Astrocyte of the hippocampus (primary cell): ENCODE measurements around the gene DUSP7.
"Not testable (repeated sequence)": the region's sequence is repeated elsewhere in the genome, so short reads cannot be mapped to it uniquely, and the experiment has no call there.

Source experiments
- DNase-seq: peaks from one replicate; pipeline ENCODE4 v3.0.0; 2011; ENCODE audit warnings: low read depth, low spot score

The DUSP7 gene

GRCh38 chr3:52049503-52049902 lies 6.9 kb downstream of the DUSP7 start:
- DNase-seq: no peak

DNA sequence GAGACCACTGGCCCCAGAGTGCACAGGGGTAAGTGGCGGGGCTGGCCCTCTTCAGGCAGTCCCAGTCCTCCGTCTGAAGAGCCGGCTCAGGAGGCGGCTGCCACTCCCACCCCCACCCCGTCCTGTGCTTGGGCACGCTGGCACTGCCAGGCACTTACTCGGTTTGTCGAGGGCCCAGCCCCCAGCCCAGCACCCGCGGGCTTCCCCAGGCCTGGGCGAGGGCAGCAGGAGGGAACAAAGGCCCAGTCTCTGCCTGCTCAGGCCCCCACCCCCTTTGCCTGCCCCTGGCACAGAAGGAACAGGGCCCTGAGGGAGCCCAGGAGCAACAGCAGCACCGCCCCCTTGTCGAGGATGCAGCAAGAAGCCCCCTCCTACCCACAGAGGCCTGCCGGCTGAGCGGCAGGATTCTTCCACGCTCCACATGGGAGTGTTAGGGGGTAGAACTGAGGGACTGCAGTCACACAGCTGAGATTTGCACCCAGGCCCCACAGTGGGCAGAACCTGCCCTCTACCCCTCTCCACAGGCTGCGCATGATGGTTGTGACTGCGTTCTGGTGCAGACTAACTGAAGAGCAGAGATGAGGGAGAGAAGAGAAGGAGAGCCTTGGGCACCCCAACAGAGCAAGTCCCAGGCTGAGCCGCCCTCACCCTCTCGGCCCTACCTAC lies 8.9 kb downstream of the DUSP7 start:
- peak; percentile 65 for DNase-seq

DNA sequence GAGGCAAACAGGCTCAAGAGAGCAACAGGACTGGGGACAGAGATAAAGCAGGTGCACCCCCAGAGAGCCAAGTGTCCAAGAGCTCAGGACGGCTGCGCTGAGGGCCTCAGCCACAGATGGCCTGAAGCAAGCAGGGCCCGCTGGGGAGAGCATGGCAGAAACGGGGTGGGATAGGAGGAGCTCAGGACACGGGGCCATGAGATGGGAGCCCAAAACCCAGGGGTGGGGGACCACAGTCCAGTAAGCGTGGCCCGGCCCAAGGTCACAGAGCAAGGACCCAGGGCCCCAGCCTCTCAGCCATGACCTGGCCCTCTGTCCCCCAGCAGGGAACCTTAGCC lies 9.5 kb downstream of the DUSP7 start:
- no peak for DNase-seq

DNA sequence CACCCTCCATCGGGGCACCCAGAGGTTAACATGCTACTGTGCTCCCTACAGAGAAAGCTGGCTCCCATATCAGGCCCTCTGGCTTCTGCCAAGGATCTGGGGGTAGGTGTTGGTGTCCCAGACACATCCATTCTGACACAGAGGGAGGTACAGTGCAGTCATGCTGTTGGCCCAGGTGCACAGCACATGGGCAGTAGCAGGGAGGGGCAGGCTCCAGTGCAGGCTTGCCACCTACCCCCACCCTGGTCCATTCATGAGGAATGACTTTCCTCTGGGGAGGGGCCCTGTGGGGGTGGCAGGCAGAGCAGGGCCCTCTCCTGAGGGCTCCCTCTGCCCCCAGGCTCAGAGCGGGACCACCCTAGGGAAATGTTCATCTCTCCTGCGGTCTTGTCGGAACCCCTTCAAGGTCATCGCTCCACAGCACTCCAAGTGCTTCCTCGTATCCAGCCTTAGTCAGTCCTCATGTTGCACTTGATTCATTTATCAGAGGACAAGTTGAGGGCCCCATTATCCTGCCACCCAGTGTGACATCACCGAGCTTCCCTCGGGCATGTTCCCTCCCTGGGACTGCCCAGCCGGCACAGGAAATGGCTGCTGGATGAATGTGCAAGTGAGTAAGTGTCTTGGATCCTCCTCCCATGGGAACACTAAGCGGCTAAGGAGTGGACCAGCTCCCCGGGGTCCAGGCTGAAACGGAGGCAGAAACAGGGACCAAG lies 10.0 kb downstream of the DUSP7 start:
- peak; percentile 93 for DNase-seq

DNA sequence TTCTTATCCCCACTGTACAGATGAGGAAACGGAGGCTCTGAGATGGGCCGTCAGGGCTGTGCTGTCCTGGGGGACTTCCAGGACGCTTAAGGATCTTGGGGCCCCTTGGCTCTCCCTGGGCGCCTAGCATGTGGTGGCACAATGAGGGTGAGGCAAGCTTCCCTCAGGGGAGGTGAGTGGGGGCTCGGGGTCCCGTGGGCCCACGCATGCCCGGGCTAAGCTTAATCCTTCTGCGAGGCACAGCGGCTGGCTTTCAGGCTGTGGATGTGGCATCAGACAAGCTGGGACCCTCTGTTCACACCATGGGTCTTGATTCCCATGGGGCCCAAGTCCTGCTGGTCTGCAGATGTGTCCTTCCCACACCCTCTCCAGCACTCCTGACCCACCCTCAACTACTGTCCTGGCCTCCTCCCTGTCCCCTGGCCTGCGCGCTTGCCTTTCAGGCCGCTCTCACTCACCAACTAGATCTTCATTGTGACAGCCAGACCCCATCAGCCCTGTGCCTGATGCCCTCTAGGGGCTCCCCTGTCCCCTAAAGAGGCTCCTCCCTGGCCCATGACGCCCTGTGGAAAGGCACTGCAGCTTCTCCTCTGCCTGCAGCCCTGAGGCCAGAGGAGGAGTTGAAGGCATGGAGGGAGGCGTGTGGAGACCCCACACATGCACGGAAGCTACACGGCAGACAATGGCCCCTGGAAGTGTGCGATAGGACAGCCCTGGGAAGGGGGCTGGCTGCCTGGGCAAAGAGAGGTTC lies 11.3 kb downstream of the DUSP7 start:
- no peak for DNase-seq

DNA sequence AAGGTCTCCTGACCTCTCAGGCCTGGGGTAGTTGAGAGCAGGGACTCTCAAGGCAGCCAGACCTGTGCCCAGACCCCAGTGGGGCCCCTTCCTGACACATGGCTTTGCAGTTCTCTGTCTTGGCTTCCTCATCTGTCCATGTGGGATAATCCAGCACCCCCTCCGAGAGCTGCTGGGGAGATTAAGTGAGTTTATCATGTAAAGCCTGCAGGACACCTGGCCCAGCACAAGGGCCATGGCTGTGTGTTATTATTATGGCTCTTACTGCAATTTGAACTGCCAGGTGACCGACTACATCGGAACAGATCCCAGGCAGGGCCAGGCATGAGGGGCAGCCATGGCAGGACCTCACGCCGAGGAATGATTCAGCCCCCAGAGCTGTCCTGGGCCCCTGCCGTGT lies 12.6 kb downstream of the DUSP7 start:
- no peak for DNase-seq

GRCh38 chr3:52043039-52043438 lies 13.3 kb downstream of the DUSP7 start:
- DNase-seq: not testable (repeated sequence)

DNA sequence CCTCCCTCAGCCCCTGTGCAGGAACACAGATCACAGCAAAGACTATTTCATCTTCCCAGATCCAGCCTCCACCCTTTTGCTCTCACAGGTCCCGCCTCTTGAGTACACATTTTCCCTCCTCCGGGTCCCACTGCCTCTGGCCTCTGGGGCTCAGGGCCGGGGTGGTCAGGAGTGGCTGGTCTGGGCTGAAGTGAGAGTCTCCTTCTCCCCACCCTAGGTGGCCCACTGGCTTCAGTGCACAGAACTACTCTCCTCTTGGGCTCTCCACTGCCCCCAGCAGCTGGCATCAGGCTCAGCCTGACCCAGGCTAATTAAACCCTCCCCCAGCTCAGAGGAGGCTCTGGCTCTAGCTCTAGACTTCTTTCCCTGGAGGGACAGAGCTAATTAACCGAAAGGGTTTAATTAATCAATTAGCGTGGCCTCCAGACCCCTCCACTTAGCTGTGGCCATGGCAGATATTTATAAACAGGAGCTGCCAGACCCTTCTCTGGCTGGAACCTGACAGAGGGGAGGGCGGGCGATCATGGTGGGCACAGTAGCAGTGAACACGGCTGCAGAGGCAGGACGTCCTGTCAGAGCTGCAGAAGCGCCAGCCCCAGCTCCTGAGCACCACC lies 15.1 kb downstream of the DUSP7 start:
- peak; percentile 57 for DNase-seq

DNA sequence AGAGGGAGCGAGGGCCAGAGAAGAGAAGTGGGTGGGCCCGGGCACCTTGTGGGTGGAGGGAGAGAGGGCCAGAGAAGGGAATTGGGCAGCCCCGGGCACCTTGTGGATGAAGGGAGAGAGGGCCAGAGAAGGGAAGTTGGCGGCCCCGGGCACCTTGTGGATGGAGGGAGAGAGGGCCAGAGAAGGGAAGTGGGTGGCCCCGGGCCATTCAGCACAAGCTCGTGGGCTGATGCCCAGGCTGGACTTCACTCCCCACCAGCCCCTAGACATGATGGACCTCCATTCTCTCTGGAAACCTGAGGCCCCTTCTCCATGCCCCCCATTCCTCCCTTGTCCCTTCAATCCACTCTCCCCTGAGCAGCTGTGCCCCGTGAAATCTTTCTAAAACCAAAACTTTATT lies 15.8 kb downstream of the DUSP7 start:
- DNase-seq: no peak

DNA sequence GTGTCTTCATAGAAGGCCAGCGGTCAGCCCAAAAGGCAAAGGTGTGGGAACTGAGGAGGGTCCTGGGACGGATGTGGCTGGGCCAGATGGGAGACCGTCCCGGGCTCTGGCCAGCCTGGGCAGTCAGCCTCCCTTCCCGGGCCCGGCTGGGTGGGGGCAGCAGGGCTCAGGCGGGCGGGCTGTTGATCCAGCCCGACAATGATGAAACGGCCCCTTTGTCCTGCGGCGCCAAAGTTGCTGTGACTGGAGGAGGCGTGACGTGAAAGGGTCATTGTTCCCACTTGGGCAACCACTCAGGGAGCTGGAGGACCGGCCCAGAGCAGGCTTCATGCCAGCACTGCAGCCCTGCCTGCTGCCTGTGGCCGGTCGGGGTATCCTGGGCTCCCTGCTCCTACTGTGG lies 16.5 kb downstream of the DUSP7 start:
- DNase-seq: peak; percentile 92

DNA sequence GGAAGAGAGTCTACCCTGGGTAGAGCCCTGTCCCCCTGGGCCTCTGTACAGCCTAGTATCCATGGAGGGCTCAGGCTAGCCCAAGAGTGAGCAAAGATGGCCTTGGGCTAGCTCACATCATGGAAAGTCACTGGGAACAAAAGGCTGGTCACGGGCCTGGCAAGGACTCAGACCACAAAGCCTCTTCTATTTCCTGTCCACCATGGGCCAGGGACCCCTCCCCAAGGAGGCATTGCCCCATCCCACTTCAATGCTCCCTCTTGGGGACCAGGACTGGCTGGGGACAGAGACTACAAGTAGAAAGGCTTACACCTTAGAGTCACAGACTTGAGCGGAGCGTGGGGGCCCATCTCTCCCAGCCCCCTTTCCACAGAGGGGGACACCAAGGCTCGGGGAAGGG lies 16.9 kb downstream of the DUSP7 start:
- no peak for DNase-seq

GRCh38 chr3:52038227-52038626 lies 18.1 kb downstream of the DUSP7 start:
- no peak for DNase-seq

DNA sequence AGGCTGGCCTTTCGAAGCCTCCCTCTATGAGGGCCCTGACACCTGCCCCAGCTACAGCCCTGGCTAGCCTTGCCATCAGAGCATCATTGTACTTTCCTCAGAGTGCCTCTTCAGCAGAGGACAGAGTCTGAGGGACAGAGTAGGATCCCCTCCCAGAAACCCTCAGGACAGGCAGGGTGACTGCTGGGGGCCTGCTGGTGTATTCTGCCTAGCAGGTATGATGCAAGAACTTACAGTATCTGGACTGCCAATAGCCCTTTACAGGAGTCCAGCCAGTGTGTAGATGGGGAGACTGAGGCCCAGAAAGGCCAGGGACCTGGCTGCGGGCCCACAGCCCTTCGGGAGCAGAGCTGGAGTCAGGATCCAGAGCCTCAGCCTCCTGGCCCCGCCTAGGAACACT lies 19.1 kb downstream of the DUSP7 start:
- no peak for DNase-seq

DNA sequence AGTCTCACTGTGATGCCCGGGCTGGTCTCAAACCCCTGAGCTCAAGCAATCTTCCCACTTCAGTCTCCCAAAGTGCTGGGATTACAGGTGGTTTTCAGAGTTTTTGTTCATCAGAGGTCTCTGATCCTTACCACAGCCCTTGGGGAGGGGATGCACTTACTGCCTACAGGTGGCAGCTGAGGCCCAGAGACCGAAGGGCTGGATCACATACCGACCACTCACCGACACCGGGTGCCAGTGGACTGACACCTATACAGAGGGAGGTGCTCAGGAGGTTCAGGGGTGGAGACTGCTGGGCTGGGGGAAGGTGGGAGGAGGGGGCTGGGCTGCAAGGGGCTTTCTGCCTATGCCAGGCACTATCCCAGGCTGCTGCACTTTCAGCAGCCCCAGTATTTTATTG lies 19.5 kb downstream of the DUSP7 start:
- DNase-seq: no peak

- DNase-seq: no peak
Observed at GRCh38 chr3:52036222-52036694, 20.1 kb downstream of the DUSP7 start.

- DNase-seq: no peak
Observed at GRCh38 chr3:52034651-52035050, 21.7 kb downstream of the DUSP7 start.

GRCh38 chr3:52034212-52034611 lies 22.2 kb downstream of the DUSP7 start:
- no peak for DNase-seq

DNA sequence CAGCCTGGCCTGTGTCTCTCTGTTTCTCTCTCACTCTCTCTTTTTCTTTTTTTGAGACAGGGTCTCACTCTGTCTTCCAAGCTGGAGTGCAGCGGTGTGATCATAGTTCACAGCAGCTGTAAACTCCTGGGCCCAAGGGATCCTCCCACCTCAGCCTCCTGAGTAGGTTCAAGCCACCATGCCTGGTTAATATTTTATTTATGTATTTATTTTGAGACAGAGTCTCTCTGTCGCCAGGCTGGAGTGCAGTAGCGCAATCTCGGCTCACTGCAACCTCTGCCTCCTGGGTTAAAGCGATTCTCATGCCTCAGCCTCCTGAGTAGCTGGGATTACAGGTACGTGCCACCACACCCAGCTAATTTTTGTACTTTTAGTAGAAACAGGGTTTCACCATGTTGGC lies 22.6 kb downstream of the DUSP7 start:
- not testable (repeated sequence) for DNase-seq

GRCh38 chr3:52032702-52033408 lies 23.5 kb downstream of the DUSP7 start:
- DNase-seq: no peak

DNA sequence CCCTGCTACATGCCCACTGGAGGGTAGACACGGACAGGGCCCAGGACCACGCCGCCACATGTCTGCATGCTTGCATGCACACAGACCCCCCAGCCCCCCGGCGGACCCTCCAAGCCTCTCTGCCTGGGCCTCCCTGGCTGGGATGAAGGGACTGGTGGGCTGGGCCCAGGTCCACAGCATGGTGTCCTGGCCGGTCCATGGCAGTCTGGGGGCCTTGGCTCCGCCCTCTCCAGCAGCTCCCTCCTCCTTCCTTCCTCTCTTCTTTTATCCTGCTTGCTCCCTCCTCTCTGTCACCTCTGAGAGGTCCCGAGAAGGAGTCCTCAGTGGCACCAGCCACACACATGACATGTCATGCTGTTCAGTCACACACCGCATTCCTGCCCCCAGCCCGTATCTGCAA lies 24.5 kb downstream of the DUSP7 start:
- no peak for DNase-seq

DNA sequence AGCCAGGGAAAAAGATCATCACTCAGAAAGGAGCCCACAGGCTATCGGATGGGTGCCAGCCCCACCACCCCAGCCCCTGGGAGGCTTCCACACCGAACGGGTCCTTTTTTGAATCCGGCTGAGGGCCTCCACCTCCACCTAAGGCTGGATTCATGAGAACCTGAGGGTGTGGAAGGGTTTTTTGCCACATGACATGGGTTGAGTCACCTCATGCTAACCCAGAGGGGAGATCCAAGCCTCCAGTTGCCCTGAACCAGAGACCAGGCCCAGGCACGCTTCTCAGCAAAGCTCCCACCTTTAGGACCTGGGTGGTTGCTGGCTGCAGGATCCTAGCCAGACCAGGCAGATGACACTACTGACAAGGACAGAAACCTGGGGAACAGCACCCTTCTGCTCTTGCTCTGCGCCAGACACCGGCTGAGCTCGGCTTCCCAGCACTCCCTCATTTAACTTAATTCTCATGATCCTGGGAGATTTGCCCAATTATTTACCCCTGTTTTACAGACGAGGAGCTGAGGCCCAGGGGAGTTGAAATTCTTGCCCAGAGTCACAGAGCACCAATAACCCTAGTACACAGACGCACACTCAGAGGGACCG lies 25.6 kb downstream of the DUSP7 start:
- DNase-seq: no peak
